Progenitor cell of endocrine pancreas (in vitro differentiated cells): Measurements from ENCODE around the gene KRTAP10-1. TPM values are rescaled to one million over a fixed set of nuclear protein-coding genes. Genes with fewer than 3 reads are reported as not detected.

Experiments used
- DNase-seq: peaks from one replicate; pipeline ENCODE4 v3.0.0; 2021; ENCODE audit warnings: low spot score; ENCODE audit not compliant: unreplicated experiment
- H3K27ac Mint-ChIP-seq: 2 replicates; pipeline ENCODE4 v1.8.0; 2021; ENCODE audit warnings: mild to moderate bottlenecking, moderate library complexity, mixed read lengths
- H3K27me3 Mint-ChIP-seq: 2 replicates; pipeline ENCODE4 v1.8.0; 2021; ENCODE audit warnings: mixed read lengths
- H3K36me3 Mint-ChIP-seq: 2 replicates; pipeline ENCODE4 v1.8.0; 2022; ENCODE audit warnings: mixed read lengths; ENCODE audit not compliant: insufficient read depth
- H3K4me1 Mint-ChIP-seq: 2 replicates; pipeline ENCODE4 v1.8.0; 2021; ENCODE audit warnings: low read depth, mixed read lengths
- H3K4me3 Mint-ChIP-seq: 2 replicates; pipeline ENCODE4 v1.8.0; 2021; ENCODE audit warnings: low read depth, mild to moderate bottlenecking, moderate library complexity, mixed read lengths
- H3K9me3 Mint-ChIP-seq: 2 replicates; pipeline ENCODE4 v1.8.0; 2021; ENCODE audit warnings: low read depth, mixed read lengths
- total RNA-seq: library from RNA; stranded (reverse); gene quantifications from 2 replicates; pipeline ENCODE4 v1.2.1, GENCODE V29; 2021
- TF ChIP-seq, protein P1 (sequence below): fragments of 200-600 bp; sonication (generic); IDR thresholded peaks from one replicate; pipeline ENCODE4 v1.5.0; 2021; ENCODE audit warnings: antibody characterized with exemption, mild to moderate bottlenecking; ENCODE audit not compliant: unreplicated experiment

The KRTAP10-1 gene
- total RNA-seq, 1 donor from 2014 or later = not detected

DNA sequence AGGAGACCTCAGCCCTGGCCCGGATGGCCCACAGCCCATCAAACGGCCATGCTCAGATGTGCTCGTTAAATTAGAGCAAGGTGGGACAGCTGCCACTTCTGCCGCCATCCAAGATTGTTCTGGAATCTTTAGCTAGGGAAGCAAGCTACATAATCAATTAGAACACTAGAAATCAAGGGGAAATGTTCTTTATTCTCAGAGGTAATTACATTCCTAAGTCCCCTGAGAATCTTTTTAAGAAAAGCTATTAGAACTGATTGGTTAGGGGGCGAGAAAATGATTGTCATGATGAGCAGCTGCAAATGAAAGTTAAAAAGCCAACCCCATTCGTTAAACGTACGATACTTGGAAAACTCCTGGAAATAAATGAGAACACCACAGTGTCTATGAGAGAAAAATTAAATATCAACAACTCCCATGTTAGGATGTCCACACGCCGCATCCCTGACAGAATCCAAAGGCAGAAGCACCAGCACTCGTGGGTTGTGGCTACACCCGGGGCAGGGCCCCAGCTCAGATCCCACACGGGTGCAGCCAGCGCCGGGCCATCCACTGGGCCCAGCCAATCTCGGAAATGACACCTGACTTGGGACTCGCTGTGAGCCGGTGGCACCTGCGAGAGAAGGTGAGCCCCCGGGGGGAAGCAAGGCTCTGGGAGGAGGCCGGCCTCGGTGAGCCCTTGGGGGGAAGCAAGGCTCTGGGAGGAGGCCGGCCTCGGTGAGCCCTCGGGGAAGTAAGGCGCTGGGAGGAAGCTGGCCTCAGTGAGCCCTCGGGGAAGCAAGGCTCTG is 37.6 kb downstream of the KRTAP10-1 start:
- Mint-ChIP-seq H3K4me1 (peaks cover 15% of the 10 kb centered on the region), H3K36me3 (no peaks in the 10 kb centered on the region), H3K27ac (peak overlapping the region; percentile 37), H3K27me3 (no peaks in the 10 kb centered on the region), H3K9me3 (no peaks in the 10 kb centered on the region), H3K4me3 (no peak overlapping the region)
- TF ChIP-seq, protein P1, sequence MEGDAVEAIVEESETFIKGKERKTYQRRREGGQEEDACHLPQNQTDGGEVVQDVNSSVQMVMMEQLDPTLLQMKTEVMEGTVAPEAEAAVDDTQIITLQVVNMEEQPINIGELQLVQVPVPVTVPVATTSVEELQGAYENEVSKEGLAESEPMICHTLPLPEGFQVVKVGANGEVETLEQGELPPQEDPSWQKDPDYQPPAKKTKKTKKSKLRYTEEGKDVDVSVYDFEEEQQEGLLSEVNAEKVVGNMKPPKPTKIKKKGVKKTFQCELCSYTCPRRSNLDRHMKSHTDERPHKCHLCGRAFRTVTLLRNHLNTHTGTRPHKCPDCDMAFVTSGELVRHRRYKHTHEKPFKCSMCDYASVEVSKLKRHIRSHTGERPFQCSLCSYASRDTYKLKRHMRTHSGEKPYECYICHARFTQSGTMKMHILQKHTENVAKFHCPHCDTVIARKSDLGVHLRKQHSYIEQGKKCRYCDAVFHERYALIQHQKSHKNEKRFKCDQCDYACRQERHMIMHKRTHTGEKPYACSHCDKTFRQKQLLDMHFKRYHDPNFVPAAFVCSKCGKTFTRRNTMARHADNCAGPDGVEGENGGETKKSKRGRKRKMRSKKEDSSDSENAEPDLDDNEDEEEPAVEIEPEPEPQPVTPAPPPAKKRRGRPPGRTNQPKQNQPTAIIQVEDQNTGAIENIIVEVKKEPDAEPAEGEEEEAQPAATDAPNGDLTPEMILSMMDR = no peak
- no peak for DNase-seq

DNA sequence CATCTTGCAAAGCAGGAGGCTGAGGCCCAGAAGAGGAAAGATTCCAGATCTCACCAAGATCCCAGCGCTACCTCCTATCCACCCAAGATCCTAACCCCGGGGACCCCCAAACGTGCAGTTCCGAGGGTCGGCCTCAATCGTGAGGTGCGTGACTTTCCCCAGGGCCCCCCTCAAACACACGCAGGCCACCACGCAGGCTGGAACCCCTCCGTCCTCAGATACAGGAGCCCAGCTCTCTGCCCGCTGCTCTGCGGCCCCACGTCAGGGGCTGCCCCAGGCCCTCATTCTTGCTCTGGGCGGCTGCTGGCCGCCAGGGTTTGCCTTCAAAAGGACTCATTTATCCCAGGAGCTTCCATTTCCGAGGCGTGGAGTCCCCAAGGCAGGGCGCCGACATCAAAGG is 39.9 kb downstream of the KRTAP10-1 start:
- Mint-ChIP-seq H3K27me3 (no peaks in the 10 kb centered on the region), H3K27ac (no peak overlapping the region), H3K4me3 (no peak overlapping the region), H3K36me3 (no peaks in the 10 kb centered on the region), H3K9me3 (no peaks in the 10 kb centered on the region), H3K4me1 (peaks cover 18% of the 10 kb centered on the region)
- no peak for DNase-seq
- TF ChIP-seq, protein P1 = no peak

DNA sequence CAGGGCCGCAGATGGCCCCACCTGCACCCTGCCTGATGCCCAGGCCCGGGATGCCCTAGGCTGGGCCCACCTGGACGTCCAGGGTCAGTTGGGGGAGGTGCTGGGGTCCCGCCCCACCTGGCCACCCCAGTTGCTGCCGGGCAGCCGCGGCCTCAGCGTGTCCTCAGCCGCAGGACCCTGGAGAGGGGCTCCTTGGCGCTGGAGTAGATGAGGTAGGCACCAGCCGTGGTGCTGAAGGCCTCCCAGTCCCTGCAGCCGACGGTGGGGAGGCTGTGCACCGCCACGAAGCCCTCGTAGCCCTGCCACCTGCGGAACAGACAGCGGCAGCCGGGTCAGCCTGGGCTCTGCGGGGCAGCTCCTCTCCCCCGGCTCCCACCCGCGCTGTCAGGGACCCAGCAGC is 40.4 kb downstream of the KRTAP10-1 start:
- H3K27ac Mint-ChIP-seq = no peak overlapping the region
- H3K36me3 Mint-ChIP-seq = no peaks in the 10 kb centered on the region
- TF ChIP-seq, protein P1 = no peak
- no peaks in the 10 kb centered on the region for H3K9me3 Mint-ChIP-seq
- peaks cover 18% of the 10 kb centered on the region for H3K4me1 Mint-ChIP-seq
- no peak overlapping the region for H3K4me3 Mint-ChIP-seq
- H3K27me3 Mint-ChIP-seq = no peaks in the 10 kb centered on the region
- no peak for DNase-seq

DNA sequence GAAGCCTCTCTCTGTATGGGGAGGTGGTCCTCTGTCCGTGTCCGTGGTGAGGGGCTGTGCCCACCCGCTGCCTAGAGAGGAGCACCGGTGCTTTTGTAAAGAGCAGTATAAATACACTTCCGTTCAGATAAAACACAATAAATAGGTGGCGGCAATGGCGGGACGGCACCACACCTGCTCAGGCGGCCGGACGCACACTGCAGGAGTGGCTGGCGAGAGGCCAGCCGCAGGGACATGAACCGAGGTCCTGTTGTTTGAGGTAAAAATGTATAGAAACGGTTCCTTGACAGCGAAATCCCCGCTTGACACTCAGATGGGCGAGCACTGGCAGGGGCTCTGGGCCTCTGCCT is 40.8 kb downstream of the KRTAP10-1 start:
- Mint-ChIP-seq H3K9me3 (no peaks in the 10 kb centered on the region), H3K4me3 (no peak overlapping the region), H3K4me1 (peaks cover 18% of the 10 kb centered on the region)

DNA sequence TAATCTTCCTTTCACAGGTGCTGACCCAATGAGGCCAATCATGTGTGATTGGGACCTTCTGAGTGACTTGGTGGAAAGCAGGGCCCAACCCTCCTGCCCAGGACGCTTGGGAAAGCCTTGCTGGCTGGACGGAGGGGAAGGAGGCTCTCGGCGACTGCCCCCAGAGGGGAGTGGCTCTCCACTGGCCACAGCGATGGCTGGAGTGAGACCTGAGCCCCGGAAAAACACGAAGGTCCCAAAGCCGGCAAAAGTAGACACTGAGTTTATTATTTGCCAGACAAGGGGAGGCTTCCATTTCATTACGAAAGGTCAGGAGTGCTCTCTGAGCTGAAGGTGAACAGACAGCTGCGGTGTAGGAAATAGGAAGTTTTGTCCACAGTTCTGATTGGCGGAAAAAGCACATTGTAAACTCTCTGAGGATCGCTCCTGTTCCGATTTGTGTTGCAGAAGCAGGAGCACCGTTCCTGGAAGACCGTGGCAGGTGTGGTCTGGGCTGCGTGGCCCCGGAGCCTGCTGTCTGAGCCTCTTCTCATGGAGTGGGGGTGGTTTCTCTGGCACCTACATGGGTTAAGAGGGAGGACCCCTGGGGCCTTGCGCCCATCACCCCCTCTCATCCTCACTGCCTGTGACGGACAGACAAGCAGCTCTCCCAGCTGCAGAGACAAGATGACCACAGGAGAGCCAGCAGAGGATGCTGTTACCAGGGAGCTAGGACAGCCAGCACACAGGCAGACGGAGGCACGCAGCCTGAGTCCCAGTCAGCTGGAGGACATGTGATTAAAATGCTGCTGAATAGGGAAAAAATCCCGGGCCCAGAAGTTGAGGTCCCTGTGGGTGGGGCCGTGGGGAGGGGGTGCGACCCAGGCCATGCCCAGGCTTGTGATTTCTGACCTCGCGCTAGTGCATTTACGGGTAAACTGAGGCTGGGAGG is 41.5 kb downstream of the KRTAP10-1 start:
- TF ChIP-seq, protein P1 = no peak

More for the DNA sequence above, 40.8 kb downstream of the KRTAP10-1 start:
- no peak for DNase-seq
- no peak overlapping the region for H3K27ac Mint-ChIP-seq
- TF ChIP-seq, protein P1 = no peak
- H3K27me3 Mint-ChIP-seq = no peaks in the 10 kb centered on the region
- H3K36me3 Mint-ChIP-seq = no peaks in the 10 kb centered on the region

More for the DNA sequence above, 41.5 kb downstream of the KRTAP10-1 start:
- Mint-ChIP-seq H3K27me3 (no peaks in the 10 kb centered on the region), H3K36me3 (no peaks in the 10 kb centered on the region), H3K4me3 (no peak overlapping the region), H3K4me1 (peaks cover 18% of the 10 kb centered on the region), H3K9me3 (no peaks in the 10 kb centered on the region), H3K27ac (no peak overlapping the region)
- no peak for DNase-seq
